SK-N-SH treated with all-trans-retinoic acid at 6 μM for 48 hours (cell line): ENCODE measurements around the gene TRIM40.

ENCODE experiments used
- ATAC-seq: fragments of 200-7000 bp; cut with Tn5 transposase; 3 replicates; pipeline ENCODE4 v1.9.1; 2020; ENCODE audit warnings: mild to moderate bottlenecking, moderate library complexity
- ARNTL ChIP-seq: fragments of 450-650 bp; formaldehyde crosslinking; IDR thresholded peaks from 2 replicates; pipeline ENCODE4 v1.5.0; 2020; ENCODE audit warnings: low read depth, mild to moderate bottlenecking, moderate library complexity, borderline replicate concordance
- BACH2 ChIP-seq: fragments of 250-450 bp; sonication (Bioruptor Pico); IDR thresholded peaks from 2 replicates; pipeline ENCODE4 v1.9.0; 2021; ENCODE audit warnings: mild to moderate bottlenecking, borderline replicate concordance
- CSDC2 ChIP-seq: fragments of 250-450 bp; sonication (Bioruptor Pico); IDR thresholded peaks from 2 replicates; pipeline ENCODE4 v1.5.0; 2020; ENCODE audit warnings: mild to moderate bottlenecking, moderate library complexity
- CSRNP3 ChIP-seq: fragments of 250-450 bp; sonication (Bioruptor Pico); IDR thresholded peaks from 2 replicates; pipeline ENCODE4 v1.5.1; 2021; ENCODE audit warnings: mild to moderate bottlenecking, moderate library complexity
- ESRRG ChIP-seq: fragments of 250-450 bp; sonication (Bioruptor Pico); IDR thresholded peaks from 2 replicates; pipeline ENCODE4 v1.6.1; 2021; ENCODE audit warnings: mild to moderate bottlenecking
- GLIS3 ChIP-seq: fragments of 250-450 bp; sonication (Bioruptor Pico); IDR thresholded peaks from 2 replicates; pipeline ENCODE4 v1.5.0; 2020; ENCODE audit warnings: mild to moderate bottlenecking, moderate library complexity
- ISL1 ChIP-seq: fragments of 250-450 bp; sonication (Bioruptor Pico); IDR thresholded peaks from 2 replicates; pipeline ENCODE4 v2.1.2; 2022; ENCODE audit warnings: mild to moderate bottlenecking, moderate library complexity
- OSR1 ChIP-seq: fragments of 250-450 bp; sonication (Bioruptor Pico); IDR thresholded peaks from 2 replicates; pipeline ENCODE4 v1.8.0; 2022; ENCODE audit warnings: moderate library complexity, mild to moderate bottlenecking, inconsistent platforms
- PATZ1 ChIP-seq: fragments of 250-450 bp; sonication (Bioruptor Pico); IDR thresholded peaks from 2 replicates; pipeline ENCODE4 v1.8.0; 2020; ENCODE audit warnings: mild to moderate bottlenecking, moderate library complexity, borderline replicate concordance
- PPARA ChIP-seq: fragments of 250-450 bp; sonication (Bioruptor Pico); IDR thresholded peaks from 2 replicates; pipeline ENCODE4 v1.5.0; 2020; ENCODE audit warnings: mild to moderate bottlenecking, borderline replicate concordance
- RARB ChIP-seq: fragments of 250-450 bp; sonication (Bioruptor Pico); IDR thresholded peaks from 2 replicates; pipeline ENCODE4 v1.8.0; 2021; ENCODE audit warnings: mild to moderate bottlenecking, moderate library complexity
- SNAI2 ChIP-seq: fragments of 250-450 bp; sonication (Bioruptor Pico); IDR thresholded peaks from 2 replicates; pipeline ENCODE4 v1.5.0; 2020; ENCODE audit warnings: mild to moderate bottlenecking, moderate library complexity
- TOX ChIP-seq: fragments of 250-450 bp; sonication (Bioruptor Pico); IDR thresholded peaks from 2 replicates; pipeline ENCODE4 v1.8.0; 2021; ENCODE audit warnings: mild to moderate bottlenecking, moderate library complexity, borderline replicate concordance
- ZC3H10 ChIP-seq: fragments of 250-450 bp; sonication (Bioruptor Pico); IDR thresholded peaks from 2 replicates; pipeline ENCODE4 v1.5.1; 2021; ENCODE audit warnings: mild to moderate bottlenecking, moderate library complexity
- ZFP3 ChIP-seq: fragments of 250-450 bp; sonication (Bioruptor Pico); IDR thresholded peaks from 2 replicates; pipeline ENCODE4 v1.5.0; 2020; ENCODE audit warnings: mild to moderate bottlenecking, moderate library complexity
- ZNF565 ChIP-seq: fragments of 450-650 bp; formaldehyde crosslinking; conservative IDR thresholded peaks from 2 replicates; pipeline ENCODE4 v1.5.0; 2020; ENCODE audit warnings: low read depth, mild to moderate bottlenecking, moderate library complexity
- ZNF70 ChIP-seq: fragments of 450-650 bp; formaldehyde crosslinking; IDR thresholded peaks from 2 replicates; pipeline ENCODE4 v1.5.0; 2020; ENCODE audit warnings: mild to moderate bottlenecking, moderate library complexity
- ZNF8 ChIP-seq: fragments of 450-650 bp; formaldehyde crosslinking; IDR thresholded peaks from 2 replicates; pipeline ENCODE4 v1.5.0; 2020; ENCODE audit warnings: mild to moderate bottlenecking, moderate library complexity
- TF ChIP-seq, protein P1 (sequence below): fragments of 250-450 bp; sonication (Bioruptor Pico); IDR thresholded peaks from 2 replicates; pipeline ENCODE4 v1.5.1; 2020; ENCODE audit warnings: low read depth, mild to moderate bottlenecking, moderate library complexity
- TF ChIP-seq, protein P2 (sequence below): fragments of 250-450 bp; sonication (Bioruptor Pico); IDR thresholded peaks from 2 replicates; pipeline ENCODE4 v1.5.0; 2020; ENCODE audit warnings: mild to moderate bottlenecking, moderate library complexity

The TRIM40 gene

DNA sequence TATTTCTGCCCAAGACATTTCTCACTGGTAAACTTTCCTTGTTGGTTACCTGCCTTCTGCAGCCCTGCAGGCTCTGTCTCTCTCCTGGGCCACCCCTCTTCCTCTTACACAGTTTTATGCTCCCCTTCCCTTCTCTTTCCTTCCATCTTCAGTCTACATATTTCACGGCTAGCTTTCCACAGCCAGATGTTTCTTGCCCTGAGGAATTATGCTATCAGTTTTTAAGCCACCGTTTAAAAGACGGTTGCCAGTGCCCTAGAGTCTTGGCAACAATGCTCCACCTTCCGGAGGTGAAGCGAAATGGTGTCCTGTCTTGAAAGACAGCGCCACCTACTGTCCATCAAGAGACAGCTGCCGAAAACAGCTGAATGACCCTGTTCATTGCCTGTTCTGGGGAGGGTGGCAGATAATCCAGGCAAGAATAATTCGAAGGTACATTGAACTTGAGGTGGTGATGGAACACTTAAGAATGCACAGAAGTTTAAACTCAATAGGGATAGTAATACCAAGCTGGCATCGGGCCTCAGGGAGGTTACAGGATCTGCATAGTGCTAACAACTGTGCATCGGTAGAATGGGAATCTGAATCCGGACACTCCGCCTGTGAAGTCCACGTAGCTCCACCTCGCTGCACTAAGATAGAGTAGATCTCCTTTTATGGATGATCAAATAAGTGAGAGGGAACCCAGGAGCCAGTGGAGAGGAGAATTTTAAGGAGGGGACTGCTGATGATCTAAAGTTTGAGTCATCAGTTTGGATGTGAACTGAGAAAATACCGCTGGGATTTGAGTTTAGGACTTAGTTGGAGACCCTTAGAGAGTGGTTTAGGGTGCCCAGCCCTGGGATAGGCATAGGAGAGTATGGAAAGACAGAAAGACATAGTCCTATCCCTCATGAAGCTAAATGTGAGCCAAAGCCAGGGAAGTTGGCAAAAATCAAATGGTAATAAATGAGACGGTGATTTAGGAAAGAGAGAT is 4.8 kb upstream of the TRIM40 start:
- no peak for TF ChIP-seq ZNF70 (CRISPR knock-in tag)
- no peak for TF ChIP-seq ISL1 (CRISPR knock-in tag)
- no peak for TF ChIP-seq PPARA (CRISPR knock-in tag)
- TF ChIP-seq CSRNP3 (CRISPR knock-in tag): no peak
- no peak for TF ChIP-seq PATZ1 (CRISPR knock-in tag)
- peak; percentile 97 for ATAC-seq

DNA sequence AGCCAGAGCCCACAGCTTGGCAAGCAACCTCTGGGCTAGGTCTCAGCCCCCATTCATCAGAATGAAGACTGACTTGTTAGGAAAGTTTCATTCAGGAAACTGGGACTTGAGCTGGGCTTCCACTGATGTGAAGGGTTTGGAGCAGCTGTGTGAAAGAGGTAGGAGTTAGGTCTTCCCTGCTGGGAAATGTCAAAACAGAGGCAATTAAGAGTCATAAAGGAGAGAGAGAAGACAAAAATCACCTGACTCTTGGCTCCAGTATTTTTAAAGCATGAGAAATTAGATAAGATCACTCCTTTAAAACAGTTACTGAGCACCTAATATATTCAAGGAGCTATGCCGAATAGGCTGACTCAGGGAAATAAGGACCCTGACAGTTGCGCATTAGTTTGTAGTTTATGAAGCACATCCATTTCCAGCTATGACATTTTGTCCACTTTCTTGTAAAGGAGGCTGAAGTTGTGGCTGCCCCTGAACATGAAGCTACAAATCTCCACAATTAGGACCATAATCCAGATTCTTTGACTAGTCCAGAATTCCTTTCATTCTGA is 3.9 kb upstream of the TRIM40 start:
- no peak for ATAC-seq

GRCh38 chr6:30135147-30135546 is 793 bp upstream of the TRIM40 start:
- no peak for ATAC-seq
- no peak for TF ChIP-seq ZNF565 (CRISPR knock-in tag)
- TF ChIP-seq ESRRG: no peak
- TF ChIP-seq GLIS3 (CRISPR knock-in tag): no peak
- TF ChIP-seq, protein P1, sequence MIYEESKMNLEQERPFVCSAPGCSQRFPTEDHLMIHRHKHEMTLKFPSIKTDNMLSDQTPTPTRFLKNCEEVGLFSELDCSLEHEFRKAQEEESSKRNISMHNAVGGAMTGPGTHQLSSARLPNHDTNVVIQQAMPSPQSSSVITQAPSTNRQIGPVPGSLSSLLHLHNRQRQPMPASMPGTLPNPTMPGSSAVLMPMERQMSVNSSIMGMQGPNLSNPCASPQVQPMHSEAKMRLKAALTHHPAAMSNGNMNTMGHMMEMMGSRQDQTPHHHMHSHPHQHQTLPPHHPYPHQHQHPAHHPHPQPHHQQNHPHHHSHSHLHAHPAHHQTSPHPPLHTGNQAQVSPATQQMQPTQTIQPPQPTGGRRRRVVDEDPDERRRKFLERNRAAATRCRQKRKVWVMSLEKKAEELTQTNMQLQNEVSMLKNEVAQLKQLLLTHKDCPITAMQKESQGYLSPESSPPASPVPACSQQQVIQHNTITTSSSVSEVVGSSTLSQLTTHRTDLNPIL (CRISPR knock-in tag): no peak
- no peak for TF ChIP-seq TOX
- TF ChIP-seq CSDC2: no peak
- no peak for TF ChIP-seq CSRNP3 (CRISPR knock-in tag)
- TF ChIP-seq SNAI2 (CRISPR knock-in tag): no peak
- no peak for TF ChIP-seq PPARA (CRISPR knock-in tag)
- TF ChIP-seq, protein P2, sequence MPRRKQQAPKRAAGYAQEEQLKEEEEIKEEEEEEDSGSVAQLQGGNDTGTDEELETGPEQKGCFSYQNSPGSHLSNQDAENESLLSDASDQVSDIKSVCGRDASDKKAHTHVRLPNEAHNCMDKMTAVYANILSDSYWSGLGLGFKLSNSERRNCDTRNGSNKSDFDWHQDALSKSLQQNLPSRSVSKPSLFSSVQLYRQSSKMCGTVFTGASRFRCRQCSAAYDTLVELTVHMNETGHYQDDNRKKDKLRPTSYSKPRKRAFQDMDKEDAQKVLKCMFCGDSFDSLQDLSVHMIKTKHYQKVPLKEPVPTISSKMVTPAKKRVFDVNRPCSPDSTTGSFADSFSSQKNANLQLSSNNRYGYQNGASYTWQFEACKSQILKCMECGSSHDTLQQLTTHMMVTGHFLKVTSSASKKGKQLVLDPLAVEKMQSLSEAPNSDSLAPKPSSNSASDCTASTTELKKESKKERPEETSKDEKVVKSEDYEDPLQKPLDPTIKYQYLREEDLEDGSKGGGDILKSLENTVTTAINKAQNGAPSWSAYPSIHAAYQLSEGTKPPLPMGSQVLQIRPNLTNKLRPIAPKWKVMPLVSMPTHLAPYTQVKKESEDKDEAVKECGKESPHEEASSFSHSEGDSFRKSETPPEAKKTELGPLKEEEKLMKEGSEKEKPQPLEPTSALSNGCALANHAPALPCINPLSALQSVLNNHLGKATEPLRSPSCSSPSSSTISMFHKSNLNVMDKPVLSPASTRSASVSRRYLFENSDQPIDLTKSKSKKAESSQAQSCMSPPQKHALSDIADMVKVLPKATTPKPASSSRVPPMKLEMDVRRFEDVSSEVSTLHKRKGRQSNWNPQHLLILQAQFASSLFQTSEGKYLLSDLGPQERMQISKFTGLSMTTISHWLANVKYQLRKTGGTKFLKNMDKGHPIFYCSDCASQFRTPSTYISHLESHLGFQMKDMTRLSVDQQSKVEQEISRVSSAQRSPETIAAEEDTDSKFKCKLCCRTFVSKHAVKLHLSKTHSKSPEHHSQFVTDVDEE (CRISPR knock-in tag): no peak
- no peak for TF ChIP-seq ARNTL (CRISPR knock-in tag)
- TF ChIP-seq ZC3H10 (CRISPR knock-in tag): no peak
- no peak for TF ChIP-seq ZFP3 (CRISPR knock-in tag)
- TF ChIP-seq RARB (CRISPR knock-in tag): no peak
- TF ChIP-seq ZNF8 (CRISPR knock-in tag): no peak
- no peak for TF ChIP-seq BACH2 (CRISPR knock-in tag)
- no peak for TF ChIP-seq PATZ1 (CRISPR knock-in tag)
- no peak for TF ChIP-seq OSR1 (CRISPR knock-in tag)

More for the DNA sequence above, 3.9 kb upstream of the TRIM40 start:
- TF ChIP-seq ESRRG (no peak), PPARA (CRISPR knock-in tag) (no peak), CSRNP3 (CRISPR knock-in tag) (no peak), ZC3H10 (CRISPR knock-in tag) (no peak)
